ENCODE data around the gene ZC3H12D.

ZC3H12D gene

DNA sequence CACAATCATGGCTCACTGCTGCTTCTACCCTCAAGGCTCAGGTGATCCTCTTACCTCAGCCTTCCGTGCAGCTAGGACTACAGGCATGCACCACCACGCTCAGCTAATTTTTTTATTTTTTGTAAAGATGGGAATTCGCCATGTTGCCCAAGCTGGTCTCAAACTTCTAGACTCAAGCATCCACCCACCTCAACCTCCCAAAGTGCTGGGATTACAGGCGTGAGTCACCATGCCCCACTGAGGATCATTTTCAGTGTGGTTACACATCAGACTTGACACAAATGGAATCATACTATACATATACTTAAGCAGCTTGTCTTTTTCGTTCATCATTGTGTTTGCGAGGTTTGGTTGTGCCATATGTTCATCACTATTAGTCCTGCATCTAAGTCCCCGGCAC lies 26.6 kb downstream of the ZC3H12D start:
- in situ Hi-C loops (cut with MboI; ENCODE audit: low sequenced_read_pairs, unreplicated experiment): no loop called here
- DNase-seq (ENCODE audit: low spot score): no peak
- TF ChIP-seq, protein P1, sequence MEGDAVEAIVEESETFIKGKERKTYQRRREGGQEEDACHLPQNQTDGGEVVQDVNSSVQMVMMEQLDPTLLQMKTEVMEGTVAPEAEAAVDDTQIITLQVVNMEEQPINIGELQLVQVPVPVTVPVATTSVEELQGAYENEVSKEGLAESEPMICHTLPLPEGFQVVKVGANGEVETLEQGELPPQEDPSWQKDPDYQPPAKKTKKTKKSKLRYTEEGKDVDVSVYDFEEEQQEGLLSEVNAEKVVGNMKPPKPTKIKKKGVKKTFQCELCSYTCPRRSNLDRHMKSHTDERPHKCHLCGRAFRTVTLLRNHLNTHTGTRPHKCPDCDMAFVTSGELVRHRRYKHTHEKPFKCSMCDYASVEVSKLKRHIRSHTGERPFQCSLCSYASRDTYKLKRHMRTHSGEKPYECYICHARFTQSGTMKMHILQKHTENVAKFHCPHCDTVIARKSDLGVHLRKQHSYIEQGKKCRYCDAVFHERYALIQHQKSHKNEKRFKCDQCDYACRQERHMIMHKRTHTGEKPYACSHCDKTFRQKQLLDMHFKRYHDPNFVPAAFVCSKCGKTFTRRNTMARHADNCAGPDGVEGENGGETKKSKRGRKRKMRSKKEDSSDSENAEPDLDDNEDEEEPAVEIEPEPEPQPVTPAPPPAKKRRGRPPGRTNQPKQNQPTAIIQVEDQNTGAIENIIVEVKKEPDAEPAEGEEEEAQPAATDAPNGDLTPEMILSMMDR (IDR thresholded peaks at IDR 0.05; ENCODE audit: borderline replicate concordance, control extremely low read depth, extremely low read depth, insufficient read depth, missing control alignments): no peak

DNA sequence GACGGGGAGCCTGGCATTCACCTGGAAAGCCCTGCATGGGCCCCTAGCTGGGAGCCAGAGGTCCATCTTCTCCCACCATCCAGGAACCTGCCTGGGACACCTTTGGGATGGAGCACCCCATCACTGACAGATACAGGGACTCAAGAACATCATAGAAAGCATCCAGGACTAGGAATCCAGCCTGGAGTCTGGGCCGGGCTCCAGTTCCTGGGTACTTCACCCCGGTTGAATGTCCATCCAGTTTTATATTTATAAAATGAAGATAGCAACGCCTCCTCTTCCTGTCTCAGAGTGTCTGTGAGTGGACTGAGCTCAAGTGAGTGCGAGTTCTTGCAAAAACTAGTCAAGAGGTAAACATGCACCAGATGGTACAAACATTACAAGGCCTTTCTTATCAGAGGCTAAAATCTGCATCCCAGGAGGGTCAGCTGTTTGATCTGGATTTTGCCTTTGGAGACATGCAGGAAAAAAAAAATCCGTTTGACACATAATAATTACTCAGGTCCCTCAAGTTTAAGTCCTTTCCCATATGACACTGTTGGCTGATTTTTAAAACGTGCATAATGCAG lies 27.4 kb downstream of the ZC3H12D start:
- in situ Hi-C loops (cut with MboI; ENCODE audit: low sequenced_read_pairs, unreplicated experiment): no loop called here
- DNase-seq (ENCODE audit: low spot score): no peak
- TF ChIP-seq, protein P1 (IDR thresholded peaks at IDR 0.05; ENCODE audit: borderline replicate concordance, control extremely low read depth, extremely low read depth, insufficient read depth, missing control alignments): no peak

DNA sequence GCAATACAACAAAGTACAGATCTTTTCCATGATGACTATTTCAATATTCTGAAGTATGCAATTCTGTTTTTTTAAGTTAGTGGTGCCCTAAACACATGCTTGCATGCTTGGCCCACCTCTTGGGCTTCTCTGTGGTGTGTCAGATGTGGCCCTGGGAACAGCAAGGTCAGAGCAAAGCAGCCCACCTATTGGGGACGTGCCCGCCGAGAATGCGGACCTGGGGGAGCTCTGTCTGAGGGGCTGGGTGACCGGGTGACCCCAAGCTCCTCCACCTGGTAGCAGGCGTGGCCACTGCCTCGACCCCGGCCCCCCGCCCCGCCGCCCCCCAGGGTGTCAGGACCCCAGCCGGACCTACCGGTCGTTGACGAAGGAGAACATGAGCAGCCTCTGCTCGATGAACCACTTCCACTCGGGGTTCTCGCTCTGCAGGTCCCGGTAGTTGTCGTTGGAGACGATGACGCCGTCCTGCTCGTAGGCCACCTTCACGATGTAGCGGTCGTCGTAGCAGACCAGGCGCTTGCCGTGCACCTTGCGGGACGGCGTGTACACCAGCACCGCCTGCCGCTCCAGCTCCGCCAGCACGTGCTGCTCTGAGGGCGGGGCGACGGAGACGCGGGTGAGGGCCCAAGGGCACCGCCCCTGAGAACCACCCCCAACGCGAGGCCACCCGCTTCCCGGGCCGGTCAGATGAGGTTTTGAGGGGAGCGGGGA lies 28.3 kb downstream of the ZC3H12D start:
- no peak for DNase-seq (ENCODE audit: low spot score)
- in situ Hi-C loops (cut with MboI; ENCODE audit: low sequenced_read_pairs, unreplicated experiment): no loop called here
- TF ChIP-seq, protein P1 (IDR thresholded peaks at IDR 0.05; ENCODE audit: borderline replicate concordance, control extremely low read depth, extremely low read depth, insufficient read depth, missing control alignments): no peak

DNA sequence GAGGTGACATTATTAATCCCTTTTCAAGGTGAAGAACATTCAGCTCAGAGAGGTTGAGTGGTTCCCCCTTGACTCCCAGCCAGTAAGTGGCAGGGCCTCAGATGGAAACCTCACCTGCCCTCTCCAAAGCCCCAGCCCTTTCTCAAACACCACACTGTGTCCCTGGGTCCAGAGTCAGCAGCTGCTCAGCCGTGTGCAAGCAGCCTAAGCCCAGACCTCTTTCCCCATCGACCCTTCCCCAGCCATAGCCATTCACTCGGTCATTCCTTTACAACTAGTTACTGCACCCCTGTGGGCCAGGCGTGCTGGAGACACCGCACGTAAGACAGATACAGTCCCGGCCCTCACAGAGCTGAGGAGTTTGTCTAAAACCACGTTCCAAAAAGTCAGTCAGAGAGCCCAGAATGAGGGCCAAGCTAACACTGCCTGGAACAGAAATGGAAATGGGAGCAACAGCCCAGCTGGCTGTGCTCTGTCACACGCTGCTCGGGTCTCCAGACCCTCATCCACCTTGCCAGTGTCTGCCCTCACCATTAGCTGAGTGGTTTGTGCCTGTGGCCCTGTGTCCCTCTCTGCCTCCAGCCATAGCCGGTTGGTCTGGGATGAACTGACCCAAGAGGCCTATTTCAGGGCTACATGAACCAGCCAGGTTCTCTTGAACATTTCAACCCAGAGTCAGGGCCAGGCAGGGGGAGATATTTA lies 29.6 kb downstream of the ZC3H12D start:
- no peak for DNase-seq (ENCODE audit: low spot score)
- TF ChIP-seq, protein P1 (IDR thresholded peaks at IDR 0.05; ENCODE audit: borderline replicate concordance, control extremely low read depth, extremely low read depth, insufficient read depth, missing control alignments): no peak
- in situ Hi-C loops (cut with MboI; ENCODE audit: low sequenced_read_pairs, unreplicated experiment): no loop called here

DNA sequence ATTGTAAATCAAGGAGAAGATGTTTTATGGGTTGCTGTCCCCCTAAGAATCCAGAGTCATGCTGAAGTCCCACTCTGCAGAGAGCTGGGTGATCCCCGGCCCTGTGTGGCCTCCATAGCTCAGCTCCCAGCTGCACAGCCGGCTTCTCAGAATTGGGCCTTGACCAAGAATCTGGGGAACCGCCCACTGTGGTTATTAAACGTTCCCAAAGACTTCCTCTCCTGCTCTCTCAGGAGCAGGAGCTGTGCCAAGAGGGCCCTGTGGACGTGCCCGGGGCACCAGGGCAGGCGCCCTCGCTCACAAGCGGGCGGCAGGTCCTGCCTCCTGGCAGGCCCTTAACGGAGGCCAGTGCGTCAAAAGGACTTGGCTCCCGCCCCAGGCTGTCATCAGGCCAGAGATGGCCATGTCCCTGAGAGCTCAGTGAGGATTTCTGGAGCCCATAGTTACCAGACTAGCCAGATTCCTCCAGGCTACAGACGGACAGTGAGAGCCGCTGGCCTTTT lies 30.4 kb downstream of the ZC3H12D start:
- TF ChIP-seq, protein P1 (IDR thresholded peaks at IDR 0.05; ENCODE audit: borderline replicate concordance, control extremely low read depth, extremely low read depth, insufficient read depth, missing control alignments): no peak
- DNase-seq (ENCODE audit: low spot score): no peak
- in situ Hi-C loops (cut with MboI; ENCODE audit: low sequenced_read_pairs, unreplicated experiment): no loop called here

DNA sequence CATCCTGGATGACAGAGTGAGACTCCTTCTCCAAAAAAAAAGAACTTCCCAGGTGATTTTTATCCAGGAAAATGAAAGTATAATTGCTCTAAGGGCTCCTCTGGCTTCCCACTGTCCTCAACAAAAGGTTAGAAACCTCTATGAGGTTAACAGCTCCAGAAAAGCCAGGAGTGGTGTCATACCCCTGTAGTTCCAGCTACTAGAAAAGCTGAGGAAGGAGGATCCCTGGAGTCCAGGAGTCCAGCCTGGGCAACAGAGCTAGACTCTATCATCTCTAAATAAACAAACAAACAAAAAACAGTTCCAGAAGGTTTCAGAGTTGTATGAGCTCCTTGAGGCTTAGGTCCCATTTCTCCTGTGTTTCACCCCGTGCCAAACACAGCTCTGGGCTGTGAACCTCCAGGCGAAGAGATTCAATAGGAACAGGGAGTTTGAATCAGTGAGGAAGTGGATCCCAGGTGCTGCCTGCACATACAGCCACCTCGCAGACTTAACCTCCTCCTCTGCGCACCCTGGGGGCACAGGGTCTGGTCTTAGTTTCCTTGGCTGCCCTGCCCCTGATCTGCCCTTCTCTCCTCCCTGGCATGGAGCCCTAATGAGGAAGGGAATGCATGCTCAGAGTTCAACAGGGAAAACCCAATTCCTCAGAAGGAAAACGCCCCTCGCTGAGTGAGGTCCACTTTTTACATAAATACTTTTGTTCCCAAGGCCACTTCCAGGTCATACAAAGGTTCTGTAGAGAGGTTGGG lies 31.0 kb downstream of the ZC3H12D start:
- no peak for DNase-seq (ENCODE audit: low spot score)
- TF ChIP-seq, protein P1 (IDR thresholded peaks at IDR 0.05; ENCODE audit: borderline replicate concordance, control extremely low read depth, extremely low read depth, insufficient read depth, missing control alignments): no peak
- in situ Hi-C loops (cut with MboI; ENCODE audit: low sequenced_read_pairs, unreplicated experiment): no loop called here

Data from GM13976 (cell line).